ENCODE measurements around the gene EFNA5. TPM values are rescaled to one million over a fixed set of nuclear protein-coding genes. Genes with fewer than 3 reads are reported as not detected.
A peak's percentile ranks its signal among the peaks of the same experiment; 100 is the strongest.

The EFNA5 gene
- total and polyA plus RNA-seq, 2 of the 8 experiments (the other 6 are each of a cell fraction or from before 2014, with no cell fraction given) = 9.6 to 21.8 TPM

GRCh38 chr5:107605596-107606125 lies 65.1 kb downstream of the EFNA5 start:
- no peak overlapping the region for H2BK120ac ChIP-seq (replicated peaks; ENCODE audit: low read depth, low read length)
- no peak overlapping the region for H2BK12ac ChIP-seq (ENCODE audit: low read depth, low read length)
- no peak overlapping the region for H3K9ac ChIP-seq (replicated peaks in 1 of 4; ENCODE audit: extremely low read depth in 1 of 4, low read depth in 3 of 4, low read length in 3 of 4)
- 79% methylated on average over 2 of the region's 2 CpGs; no CpG with 5 or more reads in 1 of the 2 experiments for WGBS, 2 experiments (ENCODE audit: extremely low coverage in 1 of 2, insufficient coverage in 1 of 2, insufficient read length in 1 of 2, insufficient replicate concordance in 2 of 2, low coverage in 1 of 2, low lambda C conversion rate in 2 of 2, missing lambda C conversion rate in 1 of 2)
- H2BK15ac ChIP-seq (ENCODE audit: low read length) = no peak overlapping the region
- peaks cover 2% of the 10 kb centered on the region; the same call in 1 of the 2 replicates for H3K79me1 ChIP-seq (ENCODE audit: low read depth, low read length)
- peaks cover 1% of the 10 kb centered on the region; the same call in 1 of the 2 replicates for H3K23me2 ChIP-seq (ENCODE audit: low read depth, low read length)
- no peaks in the 10 kb centered on the region for H3K9me3 ChIP-seq (ENCODE audit: insufficient read depth in 2 of 2, low read depth in 1 of 2, low read length in 1 of 2)
- no peak overlapping the region for H2AFZ ChIP-seq (ENCODE audit: low read length)
- H2BK20ac ChIP-seq (ENCODE audit: low read length) = no peak overlapping the region
- H3K4me1 ChIP-seq (replicated peaks in 1 of 4; ENCODE audit: control insufficient read depth in 3 of 4, insufficient read depth in 4 of 4, low read length in 3 of 4) = peaks cover 0 to 20% (median 4%) of the 10 kb centered on the region in 4 experiments; a peak in 4 of 7 replicates
- H2BK5ac ChIP-seq (ENCODE audit: low read depth, low read length) = no peak overlapping the region
- no peak overlapping the region for H3K27ac ChIP-seq (ENCODE audit: low read depth, low read length)
- H4K91ac ChIP-seq (replicated peaks; ENCODE audit: insufficient read length, low read length) = no peak overlapping the region
- no peak overlapping the region for H3K23ac ChIP-seq (ENCODE audit: insufficient read length)
- no peak overlapping the region for H3K56ac ChIP-seq (replicated peaks; ENCODE audit: insufficient read length, low read depth, low read length)
- H4K5ac ChIP-seq (ENCODE audit: insufficient read length, low read depth, low read length) = no peak overlapping the region
- H2AK5ac ChIP-seq (ENCODE audit: low read depth, low read length) = no peak overlapping the region
- no peaks in the 10 kb centered on the region for H3K36me3 ChIP-seq (ENCODE audit: control insufficient read depth in 2 of 4, insufficient read depth in 4 of 4, low read length in 3 of 4)
- H4K8ac ChIP-seq (ENCODE audit: extremely low read depth, insufficient read depth, low read length) = no peak overlapping the region
- ChIA-PET POLR2A (ENCODE audit: partially characterized antibody) (interaction anchor here (0.7 to 1.3 kb wide), 2 partner anchors 32 to 1252 kb away, joined by 3 read pairs; no protein-coding TSS in a partner anchor), CTCF (ENCODE audit: partially characterized antibody) (interaction anchor here (1.0 to 1.3 kb wide), 4 partner anchors 11 to 133 kb away, joined by 3 to 5 read pairs (median 3); no protein-coding TSS in a partner anchor)
- no peak for DNase-seq (ENCODE audit: low read depth in 1 of 2, low spot score in 2 of 2)
- H3K27me3 ChIP-seq (replicated peaks in 1 of 4; ENCODE audit: control insufficient read depth in 3 of 4, extremely low read depth in 1 of 4, insufficient read depth in 3 of 4, low read length in 3 of 4) = no peaks in the 10 kb centered on the region
- H3K14ac ChIP-seq (ENCODE audit: insufficient read length) = no peak overlapping the region
- FAIRE-seq = no peak
- H3K79me2 ChIP-seq (ENCODE audit: control insufficient read depth in 1 of 2, insufficient read depth in 2 of 2, low read length in 2 of 2) = peaks cover 4 to 25% of the 10 kb centered on the region in 2 experiments; a peak in 3 of 4 replicates
- peaks cover 0 to 1% of the 10 kb centered on the region in 2 experiments for H4K20me1 ChIP-seq (replicated peaks in 1 of 2; ENCODE audit: control insufficient read depth in 1 of 2, insufficient read depth in 2 of 2, low read length in 2 of 2)
- no peak overlapping the region for H3K4ac ChIP-seq (replicated peaks; ENCODE audit: insufficient read length, low read depth, low read length)
- H3K18ac ChIP-seq (ENCODE audit: extremely low read depth, low read length) = 0 out of 2 replicates have a peak overlapping the region, but pooled peaks have one; percentile 7
- H3K4me3 ChIP-seq (ENCODE audit: extremely low read depth in 1 of 4, insufficient read depth in 2 of 4, low read depth in 3 of 4, low read length in 4 of 4) = no peak overlapping the region
- no peak for TF ChIP-seq SAP30 (IDR thresholded peaks at IDR 0.05; ENCODE audit: insufficient read depth, insufficient replicate concordance, low read length)
- TF ChIP-seq SP4 (IDR thresholded peaks at IDR 0.05; ENCODE audit: low read length) = no peak
- TF ChIP-seq, protein P1, sequence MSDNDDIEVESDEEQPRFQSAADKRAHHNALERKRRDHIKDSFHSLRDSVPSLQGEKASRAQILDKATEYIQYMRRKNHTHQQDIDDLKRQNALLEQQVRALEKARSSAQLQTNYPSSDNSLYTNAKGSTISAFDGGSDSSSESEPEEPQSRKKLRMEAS (IDR thresholded peaks at IDR 0.05) = no peak
- TF ChIP-seq CREB1 (IDR thresholded peaks at IDR 0.05) = no peak
- no peak for TF ChIP-seq KDM1A (IDR thresholded peaks at IDR 0.05; ENCODE audit: borderline replicate concordance, low read length)
- no peak for TF ChIP-seq SRF (IDR thresholded peaks at IDR 0.05; ENCODE audit: low read depth, low read length)
- no peak for TF ChIP-seq EP300 (IDR thresholded peaks at IDR 0.05; ENCODE audit: borderline replicate concordance in 1 of 2, low read depth in 2 of 2, low read length in 2 of 2)
- TF ChIP-seq PHF8 (conservative IDR thresholded peaks at IDR 0.05; ENCODE audit: low read depth, low read length) = no peak
- no peak for TF ChIP-seq TAF1 (IDR thresholded peaks at IDR 0.05; ENCODE audit: low read depth, low read length)
- TF ChIP-seq CTBP2 (IDR thresholded peaks at IDR 0.05; ENCODE audit: borderline replicate concordance, insufficient read depth, insufficient read length, low read length) = no peak
- TF ChIP-seq RNF2 (IDR thresholded peaks at IDR 0.05; ENCODE audit: borderline replicate concordance, low read depth, low read length, missing control alignments, poor library complexity, severe bottlenecking) = no peak
- no peak overlapping the region for H3K4me2 ChIP-seq (ENCODE audit: insufficient read depth in 1 of 2, low read depth in 2 of 2, low read length in 2 of 2)

Data from H1 (cell line).